Measurements from ENCODE around the gene SS18L1. TPM values are rescaled to one million over a fixed set of nuclear protein-coding genes. Genes with fewer than 3 reads are reported as not detected.
"Not testable (repeated sequence)": the region's sequence is repeated elsewhere in the genome, so short reads cannot be mapped to it uniquely, and the experiment has no call there.

The SS18L1 gene
- polyA plus RNA-seq, 2 donors: 5.5 to 14.7 TPM

GRCh38 chr20:62143957-62144825 lies 622 bp downstream of the SS18L1 start:
- peak overlapping the region; percentile 83 to 98 for H3K4me3 ChIP-seq (ENCODE audit: low read depth in 1 of 2, low read length in 2 of 2)
- H3K36me3 ChIP-seq (ENCODE audit: control insufficient read depth in 2 of 2, insufficient read depth in 2 of 2, low read length in 1 of 2): peaks cover 6 to 14% of the 10 kb centered on the region in 2 donors
- no peaks in the 10 kb centered on the region for H3K27me3 ChIP-seq (ENCODE audit: control insufficient read depth in 1 of 2, insufficient read depth in 2 of 2, low read length in 2 of 2)
- H3K27ac ChIP-seq (ENCODE audit: low read depth in 2 of 2, low read length in 1 of 2): peak overlapping the region; percentile 97 to 99
- peaks cover 7 to 31% of the 10 kb centered on the region in 2 donors for H3K4me1 ChIP-seq (ENCODE audit: control insufficient read depth in 2 of 2, insufficient read depth in 2 of 2, low read length in 1 of 2)
- WGBS, 2 donors: 1% methylated on average over 58 to 104 of the region's 104 CpGs
- no peaks in the 10 kb centered on the region for H3K9me3 ChIP-seq (ENCODE audit: control insufficient read depth in 2 of 2, insufficient read depth in 1 of 2, low read depth in 1 of 2, low read length in 1 of 2)

- peaks cover 8 to 40% of the 10 kb centered on the region in 2 donors for H3K4me1 ChIP-seq (ENCODE audit: control insufficient read depth in 2 of 2, insufficient read depth in 2 of 2, low read length in 1 of 2)
- no peak overlapping the region for H3K27ac ChIP-seq (ENCODE audit: low read depth in 2 of 2, low read length in 1 of 2)
- 93 to 96% methylated on average over 7 of the region's 7 CpGs for WGBS, 2 donors
- no peak overlapping the region for H3K4me3 ChIP-seq (ENCODE audit: low read depth in 1 of 2, low read length in 2 of 2)
- no peaks in the 10 kb centered on the region for H3K9me3 ChIP-seq (ENCODE audit: control insufficient read depth in 2 of 2, insufficient read depth in 1 of 2, low read depth in 1 of 2, low read length in 1 of 2)
- no peaks in the 10 kb centered on the region for H3K27me3 ChIP-seq (ENCODE audit: control insufficient read depth in 1 of 2, insufficient read depth in 2 of 2, low read length in 2 of 2)
- H3K36me3 ChIP-seq (ENCODE audit: control insufficient read depth in 2 of 2, insufficient read depth in 2 of 2, low read length in 1 of 2): peaks cover 0 to 7% of the 10 kb centered on the region in 2 donors
Observed at GRCh38 chr20:62145688-62146018, 2.1 kb downstream of the SS18L1 start.

- no peak overlapping the region for H3K4me3 ChIP-seq (ENCODE audit: low read depth in 1 of 2, low read length in 2 of 2)
- no peak overlapping the region for H3K27ac ChIP-seq (ENCODE audit: low read depth in 2 of 2, low read length in 1 of 2)
- peaks cover 0 to 7% of the 10 kb centered on the region in 2 donors for H3K36me3 ChIP-seq (ENCODE audit: control insufficient read depth in 2 of 2, insufficient read depth in 2 of 2, low read length in 1 of 2)
- 91 to 92% methylated on average over 22 of the region's 22 CpGs for WGBS, 2 donors
- H3K9me3 ChIP-seq (ENCODE audit: control insufficient read depth in 2 of 2, insufficient read depth in 1 of 2, low read depth in 1 of 2, low read length in 1 of 2): no peaks in the 10 kb centered on the region
- peaks cover 5 to 35% of the 10 kb centered on the region in 2 donors for H3K4me1 ChIP-seq (ENCODE audit: control insufficient read depth in 2 of 2, insufficient read depth in 2 of 2, low read length in 1 of 2)
- no peaks in the 10 kb centered on the region for H3K27me3 ChIP-seq (ENCODE audit: control insufficient read depth in 1 of 2, insufficient read depth in 2 of 2, low read length in 2 of 2)
Observed at GRCh38 chr20:62146019-62146755, 2.6 kb downstream of the SS18L1 start.

GRCh38 chr20:62147125-62147524 lies 3.6 kb downstream of the SS18L1 start:
- Histone ChIP-seq H3K36me3 (ENCODE audit: control insufficient read depth in 2 of 2, insufficient read depth in 2 of 2, low read length in 1 of 2) (peaks cover 0 to 7% of the 10 kb centered on the region in 2 donors), H3K27ac (ENCODE audit: low read depth in 2 of 2, low read length in 1 of 2) (no peak overlapping the region), H3K4me1 (ENCODE audit: control insufficient read depth in 2 of 2, insufficient read depth in 2 of 2, low read length in 1 of 2) (peaks cover 4 to 31% of the 10 kb centered on the region in 2 donors), H3K27me3 (ENCODE audit: control insufficient read depth in 1 of 2, insufficient read depth in 2 of 2, low read length in 2 of 2) (no peaks in the 10 kb centered on the region), H3K9me3 (ENCODE audit: control insufficient read depth in 2 of 2, insufficient read depth in 1 of 2, low read depth in 1 of 2, low read length in 1 of 2) (no peaks in the 10 kb centered on the region), H3K4me3 (ENCODE audit: low read depth in 1 of 2, low read length in 2 of 2) (no peak overlapping the region)
- WGBS, 2 donors: 97 to 99% methylated on average over 6 of the region's 6 CpGs

GRCh38 chr20:62147528-62147927 lies 4.0 kb downstream of the SS18L1 start:
- Histone ChIP-seq H3K27ac (ENCODE audit: low read depth in 2 of 2, low read length in 1 of 2) (no peak overlapping the region), H3K9me3 (ENCODE audit: control insufficient read depth in 2 of 2, insufficient read depth in 1 of 2, low read depth in 1 of 2, low read length in 1 of 2) (no peaks in the 10 kb centered on the region), H3K27me3 (ENCODE audit: control insufficient read depth in 1 of 2, insufficient read depth in 2 of 2, low read length in 2 of 2) (no peaks in the 10 kb centered on the region), H3K36me3 (ENCODE audit: control insufficient read depth in 2 of 2, insufficient read depth in 2 of 2, low read length in 1 of 2) (peaks cover 0 to 7% of the 10 kb centered on the region in 2 donors), H3K4me3 (ENCODE audit: low read depth in 1 of 2, low read length in 2 of 2) (no peak overlapping the region), H3K4me1 (ENCODE audit: control insufficient read depth in 2 of 2, insufficient read depth in 2 of 2, low read length in 1 of 2) (peaks cover 4 to 31% of the 10 kb centered on the region in 2 donors)
- 95 to 96% methylated on average over 9 of the region's 9 CpGs for WGBS, 2 donors

GRCh38 chr20:62148383-62148782 lies 4.8 kb downstream of the SS18L1 start:
- not testable (repeated sequence) for H3K27ac ChIP-seq (ENCODE audit: low read depth in 2 of 2, low read length in 1 of 2); H3K4me3 ChIP-seq (ENCODE audit: low read depth in 1 of 2, low read length in 2 of 2); H3K27me3 ChIP-seq (ENCODE audit: control insufficient read depth in 1 of 2, insufficient read depth in 2 of 2, low read length in 2 of 2); H3K36me3 ChIP-seq (ENCODE audit: control insufficient read depth in 2 of 2, insufficient read depth in 2 of 2, low read length in 1 of 2); H3K9me3 ChIP-seq (ENCODE audit: control insufficient read depth in 2 of 2, insufficient read depth in 1 of 2, low read depth in 1 of 2, low read length in 1 of 2)
- peaks cover 4 to 31% of the 10 kb centered on the region in 2 donors for H3K4me1 ChIP-seq (ENCODE audit: control insufficient read depth in 2 of 2, insufficient read depth in 2 of 2, low read length in 1 of 2)
- WGBS, 2 donors: 94 to 95% methylated on average over 10 of the region's 10 CpGs

- H3K27ac ChIP-seq (ENCODE audit: low read depth in 2 of 2, low read length in 1 of 2): no peak overlapping the region
- H3K36me3 ChIP-seq (ENCODE audit: control insufficient read depth in 2 of 2, insufficient read depth in 2 of 2, low read length in 1 of 2): peaks cover 0 to 7% of the 10 kb centered on the region in 2 donors
- H3K9me3 ChIP-seq (ENCODE audit: control insufficient read depth in 2 of 2, insufficient read depth in 1 of 2, low read depth in 1 of 2, low read length in 1 of 2): no peaks in the 10 kb centered on the region
- 56 to 68% methylated on average over 20 of the region's 20 CpGs for WGBS, 2 donors
- H3K27me3 ChIP-seq (ENCODE audit: control insufficient read depth in 1 of 2, insufficient read depth in 2 of 2, low read length in 2 of 2): no peaks in the 10 kb centered on the region
- H3K4me1 ChIP-seq (ENCODE audit: control insufficient read depth in 2 of 2, insufficient read depth in 2 of 2, low read length in 1 of 2): peaks cover 4 to 31% of the 10 kb centered on the region in 2 donors
- H3K4me3 ChIP-seq (ENCODE audit: low read depth in 1 of 2, low read length in 2 of 2): no peak overlapping the region
Observed at GRCh38 chr20:62148908-62149314, 5.3 kb downstream of the SS18L1 start.

- Histone ChIP-seq H3K27ac (ENCODE audit: low read depth in 2 of 2, low read length in 1 of 2) (peak overlapping the region; percentile 52 to 79), H3K9me3 (ENCODE audit: control insufficient read depth in 2 of 2, insufficient read depth in 1 of 2, low read depth in 1 of 2, low read length in 1 of 2) (no peaks in the 10 kb centered on the region), H3K4me1 (ENCODE audit: control insufficient read depth in 2 of 2, insufficient read depth in 2 of 2, low read length in 1 of 2) (peaks cover 4 to 31% of the 10 kb centered on the region in 2 donors), H3K36me3 (ENCODE audit: control insufficient read depth in 2 of 2, insufficient read depth in 2 of 2, low read length in 1 of 2) (peaks cover 0 to 7% of the 10 kb centered on the region in 2 donors), H3K27me3 (ENCODE audit: control insufficient read depth in 1 of 2, insufficient read depth in 2 of 2, low read length in 2 of 2) (no peaks in the 10 kb centered on the region), H3K4me3 (ENCODE audit: low read depth in 1 of 2, low read length in 2 of 2) (no peak overlapping the region)
- WGBS, 2 donors: 46 to 56% methylated on average over 24 of the region's 24 CpGs
Observed at GRCh38 chr20:62149532-62150309, 6.2 kb downstream of the SS18L1 start.

GRCh38 chr20:62150310-62150575 lies 6.7 kb downstream of the SS18L1 start:
- H3K9me3 ChIP-seq (ENCODE audit: control insufficient read depth in 2 of 2, insufficient read depth in 1 of 2, low read depth in 1 of 2, low read length in 1 of 2): no peaks in the 10 kb centered on the region
- H3K4me1 ChIP-seq (ENCODE audit: control insufficient read depth in 2 of 2, insufficient read depth in 2 of 2, low read length in 1 of 2): peaks cover 4 to 31% of the 10 kb centered on the region in 2 donors
- 72 to 80% methylated on average over 11 of the region's 11 CpGs for WGBS, 2 donors
- H3K27ac ChIP-seq (ENCODE audit: low read depth in 2 of 2, low read length in 1 of 2): peak overlapping the region in 1 of 2 donors; percentile 34
- H3K27me3 ChIP-seq (ENCODE audit: control insufficient read depth in 1 of 2, insufficient read depth in 2 of 2, low read length in 2 of 2): no peaks in the 10 kb centered on the region
- H3K4me3 ChIP-seq (ENCODE audit: low read depth in 1 of 2, low read length in 2 of 2): no peak overlapping the region
- peaks cover 0 to 7% of the 10 kb centered on the region in 2 donors for H3K36me3 ChIP-seq (ENCODE audit: control insufficient read depth in 2 of 2, insufficient read depth in 2 of 2, low read length in 1 of 2)

All from esophagus (tissue), 2 donors.